Peyer's patch (tissue), 4 donors: ENCODE measurements around the gene TERB1. TPM values are rescaled to one million over a fixed set of nuclear protein-coding genes. Genes with fewer than 3 reads are reported as not detected.
"Not testable (repeated sequence)": the region's sequence is repeated elsewhere in the genome, so short reads cannot be mapped to it uniquely, and the experiment has no call there.

Experiments used
- DNase-seq, 3 donors: peaks; one replicate each; pipeline ENCODE4 v3.0.0-alpha.2; 2017 to 2019
- H3K27ac ChIP-seq, 4 donors: fragments of 200-600 bp; sonication (generic); one replicate each; pipeline ENCODE4 v1.5.1; 2016 to 2019
- H3K27me3 ChIP-seq, 2 donors: fragments of 200-600 bp; sonication (generic); one replicate each; pipeline ENCODE4 v1.5.1; 2019
- H3K36me3 ChIP-seq, 3 donors: fragments of 200-600 bp; sonication (generic); one replicate each; pipeline ENCODE4 v1.5.1; 2016 to 2019
- H3K4me1 ChIP-seq, 4 donors: fragments of 200-600 bp; sonication (generic); one replicate each; pipeline ENCODE4 v1.5.1; 2016 to 2019
- H3K4me3 ChIP-seq, 4 donors: fragments of 200-600 bp; sonication (generic); 1 replicate in 3 of 4; 2 replicates in 1 of 4; pipeline ENCODE4 v1.5.1; 2016 to 2019; ENCODE audit warnings: mild to moderate bottlenecking in 1 of 4
- H3K9me3 ChIP-seq, 4 donors: fragments of 200-600 bp; sonication (generic); one replicate each; pipeline ENCODE4 v1.5.1; 2016 to 2019; ENCODE audit warnings: mild to moderate bottlenecking in 1 of 4
- POLR2A ChIP-seq, 2 donors: fragments of 450-650 bp; IDR thresholded peaks; one replicate each; pipeline ENCODE4 v1.5.1; 2017; ENCODE audit warnings: antibody characterized with exemption in 2 of 2, mild to moderate bottlenecking in 2 of 2, moderate library complexity in 2 of 2
- total RNA-seq, 4 donors: library from RNA; depleted of rRNA; stranded (reverse); fragments of >200 nt; gene quantifications; one replicate each; pipeline ENCODE4 v1.1.0, GENCODE V29; 2016
- TF ChIP-seq, protein P1 (sequence below), 6 experiments: fragments of 450-650 bp in 4 of 6; fragments of 200-600 bp in 2 of 6; sonication (generic) in 1 of 6; IDR thresholded peaks; one replicate each; pipeline ENCODE4 v1.5.1; 2017 to 2019; ENCODE audit warnings: antibody characterized with exemption in 6 of 6, mild to moderate bottlenecking in 3 of 6, moderate library complexity in 1 of 6

The TERB1 gene
- total RNA-seq, 4 donors from 2014 or later = 0.40 TPM; not detected in 3

DNA sequence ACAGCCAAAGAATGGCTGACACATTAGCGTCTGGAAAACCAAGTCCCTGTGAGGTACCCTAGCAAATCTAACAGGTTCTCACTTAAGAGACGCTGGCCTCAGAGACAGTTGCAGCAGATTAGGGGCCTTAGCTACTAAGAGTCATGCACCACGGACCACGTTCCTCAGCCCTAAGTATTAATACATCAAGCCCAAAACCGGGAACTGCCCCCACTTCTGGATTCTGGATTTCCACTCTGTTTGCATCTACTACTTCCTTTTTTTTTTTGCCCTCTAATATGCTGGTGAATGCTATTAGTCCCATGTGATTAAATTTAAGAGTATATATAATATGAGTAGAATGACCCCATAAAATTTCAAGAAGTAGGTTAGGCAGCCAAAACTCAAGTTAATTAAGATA, 775 bp upstream of the TERB1 start:
- no peak overlapping the region for H3K27ac ChIP-seq
- H3K36me3 ChIP-seq = peaks cover 0 to 61% (median 0%) of the 10 kb centered on the region in 3 donors
- H3K4me3 ChIP-seq = no peak overlapping the region
- no peak for DNase-seq
- H3K4me1 ChIP-seq = no peaks in the 10 kb centered on the region
- no peak for TF ChIP-seq POLR2A (IDR thresholded peaks at IDR 0.05)
- TF ChIP-seq, protein P1, sequence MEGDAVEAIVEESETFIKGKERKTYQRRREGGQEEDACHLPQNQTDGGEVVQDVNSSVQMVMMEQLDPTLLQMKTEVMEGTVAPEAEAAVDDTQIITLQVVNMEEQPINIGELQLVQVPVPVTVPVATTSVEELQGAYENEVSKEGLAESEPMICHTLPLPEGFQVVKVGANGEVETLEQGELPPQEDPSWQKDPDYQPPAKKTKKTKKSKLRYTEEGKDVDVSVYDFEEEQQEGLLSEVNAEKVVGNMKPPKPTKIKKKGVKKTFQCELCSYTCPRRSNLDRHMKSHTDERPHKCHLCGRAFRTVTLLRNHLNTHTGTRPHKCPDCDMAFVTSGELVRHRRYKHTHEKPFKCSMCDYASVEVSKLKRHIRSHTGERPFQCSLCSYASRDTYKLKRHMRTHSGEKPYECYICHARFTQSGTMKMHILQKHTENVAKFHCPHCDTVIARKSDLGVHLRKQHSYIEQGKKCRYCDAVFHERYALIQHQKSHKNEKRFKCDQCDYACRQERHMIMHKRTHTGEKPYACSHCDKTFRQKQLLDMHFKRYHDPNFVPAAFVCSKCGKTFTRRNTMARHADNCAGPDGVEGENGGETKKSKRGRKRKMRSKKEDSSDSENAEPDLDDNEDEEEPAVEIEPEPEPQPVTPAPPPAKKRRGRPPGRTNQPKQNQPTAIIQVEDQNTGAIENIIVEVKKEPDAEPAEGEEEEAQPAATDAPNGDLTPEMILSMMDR (IDR thresholded peaks at IDR 0.05) = no peak
- no peaks in the 10 kb centered on the region for H3K9me3 ChIP-seq
- H3K27me3 ChIP-seq = no peaks in the 10 kb centered on the region

DNA sequence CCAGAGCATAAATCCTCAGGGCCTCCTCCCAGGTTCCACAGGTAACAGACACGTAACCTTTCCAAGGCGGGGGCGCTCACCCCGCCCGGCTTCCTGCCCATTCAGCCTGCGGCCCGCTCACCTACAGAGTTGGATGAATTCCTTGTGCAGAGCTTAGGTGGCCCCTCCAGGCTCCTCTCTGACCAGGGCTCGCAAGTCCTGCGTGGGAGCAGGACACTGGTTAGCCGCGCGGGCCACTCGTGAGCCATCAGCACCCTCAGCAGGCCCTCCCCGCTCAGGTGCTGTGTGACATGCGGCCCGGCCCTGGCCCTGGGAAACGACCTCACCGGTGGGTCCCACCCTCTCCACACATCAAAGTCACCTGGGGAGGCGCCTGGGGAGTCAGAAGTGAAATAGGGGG, 528 bp downstream of the TERB1 start:
- no peak for DNase-seq
- Histone ChIP-seq H3K36me3 (peaks cover 0 to 49% (median 0%) of the 10 kb centered on the region in 3 donors), H3K27ac (no peak overlapping the region), H3K4me3 (no peak overlapping the region), H3K9me3 (no peaks in the 10 kb centered on the region), H3K27me3 (no peaks in the 10 kb centered on the region), H3K4me1 (no peaks in the 10 kb centered on the region)
- TF ChIP-seq, protein P1 (IDR thresholded peaks at IDR 0.05) = no peak
- TF ChIP-seq POLR2A (IDR thresholded peaks at IDR 0.05) = no peak

DNA sequence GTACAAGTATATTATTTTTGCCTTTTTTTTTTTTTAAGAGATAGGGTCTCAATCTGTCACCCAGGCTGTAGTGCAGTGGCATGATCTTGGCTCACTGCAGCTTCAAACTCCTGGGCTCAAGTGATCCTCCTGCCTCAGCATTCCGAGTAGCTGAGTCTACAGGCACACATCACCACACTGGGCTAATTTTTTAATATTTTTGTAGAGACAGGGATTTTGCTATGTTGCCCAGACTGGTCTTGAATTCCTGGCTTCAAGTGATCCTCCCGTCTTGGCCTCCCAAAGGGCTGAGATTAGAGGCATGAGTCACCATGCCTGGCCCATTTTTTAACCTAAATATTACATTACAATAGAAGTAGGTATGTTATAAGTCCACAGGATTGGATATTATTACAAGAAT, 3.2 kb downstream of the TERB1 start:
- DNase-seq = no peak
- Histone ChIP-seq H3K36me3 (peaks cover 0 to 22% (median 0%) of the 10 kb centered on the region in 3 donors), H3K9me3 (no peaks in the 10 kb centered on the region), H3K27me3 (no peaks in the 10 kb centered on the region), H3K4me3 (no peak overlapping the region), H3K4me1 (no peaks in the 10 kb centered on the region), H3K27ac (no peak overlapping the region)
- TF ChIP-seq, protein P1 (IDR thresholded peaks at IDR 0.05) = no peak
- TF ChIP-seq POLR2A (IDR thresholded peaks at IDR 0.05) = no peak

DNA sequence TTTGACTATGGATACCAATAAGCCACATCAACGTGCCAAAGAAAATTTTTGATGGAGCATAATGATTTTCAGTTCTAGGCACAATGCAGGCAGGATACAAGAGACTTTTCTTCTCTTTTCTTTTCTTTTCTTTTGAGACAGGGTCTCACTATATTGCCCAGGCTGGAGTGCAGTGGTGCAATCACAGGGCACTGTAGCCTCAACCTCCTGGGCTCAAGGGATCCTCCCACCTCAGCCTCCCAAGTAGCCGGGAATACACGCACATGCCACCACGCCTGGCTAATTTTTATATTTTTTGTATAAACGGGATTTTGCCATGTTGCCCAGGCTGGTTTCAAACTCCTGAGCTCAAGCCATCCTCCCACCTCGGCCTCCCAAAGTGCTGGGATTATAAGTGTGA, 7.4 kb downstream of the TERB1 start:
- not testable (repeated sequence) for H3K4me3 ChIP-seq, DNase-seq, H3K36me3 ChIP-seq, H3K27me3 ChIP-seq, H3K9me3 ChIP-seq, H3K27ac ChIP-seq, H3K4me1 ChIP-seq

DNA sequence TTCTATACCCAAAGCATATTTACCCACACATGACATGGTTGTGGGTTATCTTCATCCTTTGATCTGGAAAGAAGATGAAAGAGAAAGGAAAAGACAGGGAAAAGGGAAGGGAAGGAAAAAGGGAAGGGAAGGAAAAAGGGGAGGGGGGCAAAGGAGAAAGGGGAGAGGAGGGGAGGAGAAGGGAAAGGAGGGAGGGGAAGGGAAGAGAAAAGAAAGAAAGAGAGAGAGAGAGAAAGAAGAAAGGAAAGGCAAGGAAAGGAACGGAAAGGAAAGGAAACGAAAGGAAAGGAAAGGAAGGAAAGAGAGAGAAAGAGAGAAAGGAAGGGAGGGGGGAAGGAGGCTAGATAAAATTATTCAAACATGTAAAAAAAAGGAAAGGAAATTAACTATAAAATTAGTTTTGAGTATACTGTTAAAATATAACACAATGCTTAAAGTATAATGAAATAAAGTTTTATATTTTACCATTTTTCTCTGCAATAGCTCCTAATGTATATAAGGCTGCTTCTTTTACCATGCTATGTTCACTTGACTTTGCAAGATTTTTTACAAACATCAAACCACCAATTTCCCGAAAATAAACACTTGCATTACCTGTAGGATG, 11.2 kb downstream of the TERB1 start:
- Histone ChIP-seq H3K4me3 (no peak overlapping the region), H3K27ac (no peak overlapping the region), H3K9me3 (no peaks in the 10 kb centered on the region), H3K4me1 (no peaks in the 10 kb centered on the region), H3K36me3 (no peaks in the 10 kb centered on the region), H3K27me3 (no peaks in the 10 kb centered on the region)
- TF ChIP-seq, protein P1 (IDR thresholded peaks at IDR 0.05) = no peak
- no peak for TF ChIP-seq POLR2A (IDR thresholded peaks at IDR 0.05)
- DNase-seq = no peak

DNA sequence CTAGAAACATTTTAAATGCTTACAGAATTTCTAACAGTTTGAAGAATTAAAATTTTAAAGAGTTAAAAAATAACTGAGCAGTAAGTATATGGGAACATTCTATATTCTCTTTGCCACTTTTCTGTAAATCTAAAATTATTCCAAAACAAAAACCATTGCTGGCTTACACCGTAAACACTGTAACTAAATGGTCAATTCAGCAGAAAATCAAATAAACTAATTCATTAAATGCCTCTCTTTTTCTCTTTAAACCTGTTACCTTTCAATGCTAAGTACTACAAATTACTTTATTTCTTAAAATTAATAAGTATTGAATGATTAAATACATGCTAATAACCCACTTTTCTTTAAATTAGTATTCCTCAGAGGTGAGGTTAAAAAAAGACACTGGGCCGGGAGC, 14.0 kb downstream of the TERB1 start:
- Histone ChIP-seq H3K4me3 (no peak overlapping the region), H3K4me1 (no peaks in the 10 kb centered on the region), H3K27ac (no peak overlapping the region), H3K27me3 (no peaks in the 10 kb centered on the region), H3K36me3 (no peaks in the 10 kb centered on the region), H3K9me3 (no peaks in the 10 kb centered on the region)
- DNase-seq = no peak
- TF ChIP-seq POLR2A (IDR thresholded peaks at IDR 0.05) = no peak
- TF ChIP-seq, protein P1 (IDR thresholded peaks at IDR 0.05) = no peak
